ENCODE measurements around the gene CA10.

Gene CA10

GRCh38 chr17:51890710-51891109 is 267.8 kb downstream of the CA10 start:
- in situ Hi-C loops (cut with MboI; ENCODE audit: low sequenced_read_pairs) = no loop called here

DNA sequence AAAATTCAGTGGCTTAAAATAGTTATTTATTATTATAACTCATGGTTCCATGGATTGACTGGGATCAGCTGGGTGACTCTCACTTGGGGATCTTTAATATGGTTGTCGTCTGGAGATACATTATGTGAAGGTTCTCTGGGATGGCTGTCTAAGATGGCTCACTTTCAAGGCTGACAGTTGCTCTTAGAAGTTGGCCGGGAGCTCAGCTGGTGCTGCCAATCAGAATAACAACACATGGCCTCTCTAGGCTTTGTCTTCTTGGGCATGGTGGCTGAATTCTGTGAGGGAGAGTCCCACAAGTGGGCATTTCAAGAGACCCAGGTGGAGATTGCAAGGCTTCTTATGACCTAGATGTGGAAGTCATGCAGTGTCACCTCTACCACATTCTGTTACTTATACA is 269.7 kb downstream of the CA10 start:
- in situ Hi-C loops (cut with MboI; ENCODE audit: low sequenced_read_pairs) = no loop called here

DNA sequence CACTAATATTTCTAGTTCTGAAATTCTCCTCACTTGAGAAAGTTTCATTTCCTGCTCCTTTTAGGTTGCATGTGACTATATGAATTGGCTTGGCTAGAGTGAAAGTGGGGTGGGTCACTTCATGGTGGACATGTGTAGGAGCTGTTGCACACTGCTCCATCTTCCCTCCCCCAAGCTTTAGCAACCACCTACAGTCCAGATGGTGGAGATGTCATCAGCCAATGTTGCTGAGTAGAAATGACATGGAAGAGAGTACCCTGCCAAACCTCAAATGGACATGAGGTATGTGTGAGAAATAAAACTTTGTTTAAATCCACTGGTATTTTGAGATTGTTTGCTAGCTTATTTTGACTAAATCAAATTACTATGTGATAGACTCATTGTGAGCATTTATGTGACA is 281.5 kb downstream of the CA10 start:
- in situ Hi-C loops (cut with MboI; ENCODE audit: low sequenced_read_pairs) = no loop called here

DNA sequence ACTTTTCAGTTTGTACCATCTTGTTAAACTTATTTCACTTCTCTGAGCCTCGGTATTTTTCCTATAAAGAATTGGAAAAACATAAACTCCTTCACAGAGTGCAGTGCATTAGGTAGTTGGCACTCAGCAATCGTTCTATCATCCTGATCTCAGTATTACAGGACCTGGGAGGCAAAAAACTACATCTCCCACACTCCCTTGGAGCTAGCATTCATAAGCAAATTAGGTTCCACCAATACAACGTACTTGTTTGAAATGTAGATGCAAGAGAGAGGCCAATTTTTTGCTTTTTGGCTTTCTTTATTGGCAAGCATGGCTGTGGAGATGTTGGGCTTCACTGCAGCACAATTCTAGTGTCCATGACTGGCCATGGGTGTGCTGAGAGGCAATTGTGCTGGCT is 285.2 kb downstream of the CA10 start:
- in situ Hi-C loops (cut with MboI; ENCODE audit: low sequenced_read_pairs) = no loop called here

GRCh38 chr17:51869387-51869786 is 289.1 kb downstream of the CA10 start:
- in situ Hi-C loops (cut with MboI; ENCODE audit: low sequenced_read_pairs) = no loop called here

GRCh38 chr17:51860954-51861561 is 297.5 kb downstream of the CA10 start:
- in situ Hi-C loops (cut with MboI; ENCODE audit: low sequenced_read_pairs) = no loop called here

DNA sequence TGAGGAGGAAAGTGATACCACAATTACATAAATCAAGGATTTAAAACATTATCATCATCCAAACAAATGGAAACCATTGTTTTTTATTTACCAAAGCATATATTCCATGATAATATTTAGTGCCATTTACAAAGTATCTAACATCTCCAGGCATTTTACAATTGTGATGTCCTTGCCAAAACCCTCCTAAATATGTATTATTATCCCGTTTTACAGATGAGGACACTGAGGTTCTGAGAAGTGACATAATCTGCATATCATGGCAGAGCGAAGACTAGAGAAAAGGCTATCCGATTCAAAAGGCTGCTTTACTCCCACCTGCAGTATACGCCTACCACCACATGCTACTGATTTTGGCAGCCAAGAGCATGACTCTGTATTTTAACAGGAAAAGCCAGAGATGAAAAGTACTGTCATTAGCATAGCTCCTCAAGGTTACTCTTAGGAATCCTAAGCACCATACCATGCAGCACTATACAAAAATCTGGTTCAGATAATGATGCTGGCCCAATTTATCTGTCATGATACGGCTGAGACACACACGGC is 301.4 kb downstream of the CA10 start:
- in situ Hi-C loops (cut with MboI; ENCODE audit: low sequenced_read_pairs) = no loop called here

GRCh38 chr17:51855806-51856205 is 302.7 kb downstream of the CA10 start:
- in situ Hi-C loops (cut with MboI; ENCODE audit: low sequenced_read_pairs) = no loop called here

DNA sequence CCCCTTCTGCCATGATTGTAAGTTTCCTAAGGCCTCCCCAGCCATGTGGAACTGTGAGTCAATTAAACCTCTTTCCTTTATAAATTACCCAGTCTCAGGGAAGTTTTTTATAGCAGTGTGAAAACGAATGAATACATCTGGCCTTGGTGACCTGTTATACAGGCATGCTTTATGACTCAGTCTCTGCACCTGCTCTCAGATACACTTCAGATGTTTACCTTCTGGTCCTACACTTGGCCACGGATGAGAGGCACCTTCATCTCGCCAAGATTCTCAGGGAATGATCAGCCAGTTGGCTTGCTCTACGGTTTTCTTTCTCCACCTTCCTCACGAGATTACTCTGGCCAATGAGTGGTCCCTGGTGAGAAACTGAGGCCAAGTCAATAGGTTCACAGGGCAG is 304.7 kb downstream of the CA10 start:
- in situ Hi-C loops (cut with MboI; ENCODE audit: low sequenced_read_pairs) = no loop called here

GRCh38 chr17:51852603-51853002 is 305.9 kb downstream of the CA10 start:
- in situ Hi-C loops (cut with MboI; ENCODE audit: low sequenced_read_pairs) = no loop called here

DNA sequence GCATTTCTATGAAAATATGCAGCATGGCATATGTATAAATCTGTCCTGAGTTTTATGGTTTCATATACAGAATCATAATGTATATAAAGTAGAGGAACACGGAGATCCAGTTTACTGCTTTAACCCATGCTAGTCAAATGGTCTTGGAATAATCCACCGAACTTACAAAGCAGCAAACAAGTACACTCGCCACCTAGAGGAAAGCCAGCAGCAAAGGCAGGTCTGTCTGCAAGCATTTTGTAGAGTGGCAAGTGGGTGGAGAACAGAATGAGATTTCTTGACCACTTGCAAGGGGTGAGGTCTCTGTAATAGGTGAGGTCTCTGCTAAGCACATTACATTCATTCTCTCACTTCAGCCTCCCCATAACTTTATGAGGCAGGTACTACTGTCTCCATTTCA is 308.3 kb downstream of the CA10 start:
- in situ Hi-C loops (cut with MboI; ENCODE audit: low sequenced_read_pairs) = no loop called here

GRCh38 chr17:51848451-51848850 is 310.1 kb downstream of the CA10 start:
- in situ Hi-C loops (cut with MboI; ENCODE audit: low sequenced_read_pairs) = no loop called here

GRCh38 chr17:51846566-51846965 is 311.9 kb downstream of the CA10 start:
- in situ Hi-C loops (cut with MboI; ENCODE audit: low sequenced_read_pairs) = no loop called here

DNA sequence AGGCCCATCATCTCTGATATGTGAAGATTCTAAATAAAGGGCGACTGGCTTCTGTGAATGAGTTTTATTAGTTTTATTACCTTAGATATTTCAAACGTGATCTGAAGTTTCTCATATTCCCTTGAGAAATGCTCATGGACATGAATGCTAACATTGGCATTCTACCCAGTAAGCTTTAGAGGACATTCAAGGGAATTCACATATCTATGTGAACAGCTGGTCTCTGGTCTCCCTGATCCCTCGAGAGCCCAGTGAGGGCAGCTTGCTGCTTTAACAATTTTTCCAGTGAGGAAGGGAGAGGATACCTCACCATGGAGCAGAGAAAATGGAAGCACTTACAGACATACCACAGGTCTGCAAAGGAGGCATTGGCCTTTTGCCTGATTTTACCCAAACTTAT is 312.7 kb downstream of the CA10 start:
- in situ Hi-C loops (cut with MboI; ENCODE audit: low sequenced_read_pairs) = no loop called here

- in situ Hi-C loops (cut with MboI; ENCODE audit: low sequenced_read_pairs) = no loop called here
These were observed 315.8 kb downstream of the CA10 start for GRCh38 chr17:51842763-51843162.

GRCh38 chr17:51841669-51842068 is 316.8 kb downstream of the CA10 start:
- in situ Hi-C loops (cut with MboI; ENCODE audit: low sequenced_read_pairs) = no loop called here

- in situ Hi-C loops (cut with MboI; ENCODE audit: low sequenced_read_pairs) = no loop called here
These were observed 317.8 kb downstream of the CA10 start for GRCh38 chr17:51840688-51841087.

- in situ Hi-C loops (cut with MboI; ENCODE audit: low sequenced_read_pairs) = no loop called here
These were observed 324.9 kb downstream of the CA10 start for GRCh38 chr17:51833620-51834019.

DNA sequence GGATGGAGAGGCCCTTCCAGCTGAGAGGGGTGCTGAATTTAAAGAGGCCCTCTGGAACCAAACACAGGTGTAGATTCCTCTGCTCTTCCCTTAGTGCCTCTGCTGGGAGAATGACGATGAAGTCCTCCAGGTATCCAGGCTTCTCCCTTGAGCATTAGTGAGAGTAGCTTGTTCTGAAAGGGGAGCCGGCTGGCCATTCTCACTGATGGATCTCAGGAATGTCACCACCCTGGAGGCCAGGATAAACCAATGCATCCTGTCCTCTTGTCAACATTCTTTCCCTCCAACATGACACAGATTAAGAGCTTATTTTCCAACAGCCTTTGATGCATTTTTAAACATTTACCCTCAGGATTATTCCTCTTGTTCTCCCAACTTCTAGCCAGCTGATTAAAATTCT is 325.5 kb downstream of the CA10 start:
- in situ Hi-C loops (cut with MboI; ENCODE audit: low sequenced_read_pairs) = no loop called here

DNA sequence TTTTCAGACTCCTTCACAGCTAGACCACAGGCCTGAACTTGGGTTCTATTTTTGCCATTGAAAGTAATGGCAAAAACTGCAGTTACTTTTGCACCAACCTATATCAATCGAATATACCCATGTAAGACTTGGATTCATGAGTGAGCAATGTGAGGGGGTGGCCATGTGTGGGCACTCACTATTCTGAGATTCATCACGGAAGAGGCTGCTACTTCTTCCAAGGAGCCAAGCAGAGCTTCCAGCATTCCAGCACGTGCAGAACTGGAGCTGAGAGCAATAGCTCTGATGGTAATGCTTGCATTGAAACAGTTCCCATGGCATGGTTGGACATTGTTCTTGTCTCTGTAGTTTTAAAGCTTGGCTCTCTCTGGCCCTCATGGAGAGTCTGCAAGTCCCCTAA is 327.6 kb downstream of the CA10 start:
- in situ Hi-C loops (cut with MboI; ENCODE audit: low sequenced_read_pairs) = no loop called here

DNA sequence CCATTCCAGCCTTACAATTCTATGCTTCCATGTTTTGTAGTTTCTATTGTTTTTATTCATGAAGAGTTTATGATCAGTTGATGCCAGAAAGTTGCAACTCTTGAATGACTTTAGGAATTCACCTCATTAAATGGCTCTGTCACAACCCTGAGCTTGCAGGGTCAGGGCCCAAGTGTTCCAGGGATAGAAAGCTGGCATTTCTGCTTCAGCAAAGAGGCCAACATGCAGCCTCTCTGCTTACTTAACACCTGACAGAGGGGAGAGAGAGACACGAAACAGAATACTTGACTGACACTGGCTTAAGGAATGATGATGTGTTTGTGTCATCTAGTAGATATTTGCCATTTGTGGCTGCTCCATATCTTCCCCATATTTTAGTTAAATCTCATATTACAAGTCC is 328.1 kb downstream of the CA10 start:
- in situ Hi-C loops (cut with MboI; ENCODE audit: low sequenced_read_pairs) = no loop called here

GRCh38 chr17:51828901-51829300 is 329.6 kb downstream of the CA10 start:
- in situ Hi-C loops (cut with MboI; ENCODE audit: low sequenced_read_pairs) = no loop called here

DNA sequence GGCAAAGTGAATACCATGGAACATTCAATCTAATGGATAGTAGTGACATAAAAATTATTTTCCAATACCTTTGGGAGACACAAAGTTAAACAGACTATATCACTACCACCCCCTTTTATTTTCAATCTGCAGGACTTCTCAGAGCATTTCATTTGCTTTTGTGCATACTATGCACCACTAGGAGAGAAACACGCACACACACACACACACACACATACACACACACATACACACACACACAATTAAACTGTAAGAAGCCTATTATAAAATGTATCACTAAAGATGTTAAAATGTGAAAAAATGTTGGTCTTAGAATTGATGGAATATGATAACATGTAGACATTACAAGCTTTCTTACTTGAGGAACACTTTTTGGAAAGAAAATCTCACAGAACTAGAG is 331.4 kb downstream of the CA10 start:
- in situ Hi-C loops (cut with MboI; ENCODE audit: low sequenced_read_pairs) = no loop called here
